ENCODE data around the gene HTRA3.

DNA sequence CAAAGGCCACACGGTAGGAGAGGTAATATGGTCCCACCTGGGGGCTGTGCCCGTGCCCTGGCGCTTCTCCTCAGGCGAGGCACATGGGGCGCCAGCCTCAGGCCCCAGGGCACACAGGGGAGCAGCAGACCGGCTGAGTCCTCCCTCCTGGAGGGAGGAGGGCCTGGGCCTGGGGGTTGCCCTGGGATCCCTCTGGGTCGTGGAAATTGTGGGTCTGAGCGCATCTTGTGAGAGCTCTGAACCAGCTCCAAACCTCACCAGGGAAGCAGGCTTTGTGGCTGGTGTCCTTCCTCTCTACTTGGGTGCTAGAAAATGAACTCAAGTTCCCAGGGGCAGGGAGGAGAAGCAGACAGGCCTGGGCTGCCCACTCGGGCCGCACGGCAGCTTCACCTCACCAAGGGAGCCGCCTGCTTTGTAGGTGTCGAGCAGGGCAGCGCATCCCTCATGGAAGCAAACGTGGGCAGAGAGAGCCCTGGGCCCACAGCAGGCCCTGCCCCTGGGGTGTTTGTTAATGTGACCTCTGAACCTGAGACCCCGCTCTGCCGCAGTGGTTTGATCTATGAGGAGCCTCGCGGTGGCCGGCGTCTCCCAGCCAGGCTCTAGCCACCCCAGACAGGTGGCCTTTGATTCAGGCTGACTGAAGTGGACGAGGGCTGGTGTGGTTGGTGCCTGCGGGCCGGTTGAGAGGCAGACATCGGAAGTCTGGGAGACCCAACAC lies 10.8 kb downstream of the HTRA3 start:
- TF ChIP-seq ZNF140 (tag by site-specific recombination; IDR thresholded peaks at IDR 0.05) (no peak), ZFP3 (tag by site-specific recombination; IDR thresholded peaks at IDR 0.05; ENCODE audit: low read depth) (no peak), ZNF654 (tag by site-specific recombination; IDR thresholded peaks at IDR 0.05; ENCODE audit: low read depth) (no peak), TCF7L2 (IDR thresholded peaks at IDR 0.05; ENCODE audit: borderline replicate concordance, low read depth, low read length) (no peak), ZFP37 (tag by site-specific recombination; IDR thresholded peaks at IDR 0.05) (no peak), ZNF639 (tag by site-specific recombination; IDR thresholded peaks at IDR 0.05) (no peak), ZNF558 (tag by site-specific recombination; IDR thresholded peaks at IDR 0.05) (no peak), ZNF274 (IDR thresholded peaks at IDR 0.05; ENCODE audit: low read length) (no peak), ZNF274 (tag by site-specific recombination; IDR thresholded peaks at IDR 0.05; ENCODE audit: borderline replicate concordance) (no peak), YY1 (tag by site-specific recombination; IDR thresholded peaks at IDR 0.05) (no peak), ZNF768 (tag by site-specific recombination; IDR thresholded peaks at IDR 0.05) (no peak)
- TF ChIP-seq, protein P1, sequence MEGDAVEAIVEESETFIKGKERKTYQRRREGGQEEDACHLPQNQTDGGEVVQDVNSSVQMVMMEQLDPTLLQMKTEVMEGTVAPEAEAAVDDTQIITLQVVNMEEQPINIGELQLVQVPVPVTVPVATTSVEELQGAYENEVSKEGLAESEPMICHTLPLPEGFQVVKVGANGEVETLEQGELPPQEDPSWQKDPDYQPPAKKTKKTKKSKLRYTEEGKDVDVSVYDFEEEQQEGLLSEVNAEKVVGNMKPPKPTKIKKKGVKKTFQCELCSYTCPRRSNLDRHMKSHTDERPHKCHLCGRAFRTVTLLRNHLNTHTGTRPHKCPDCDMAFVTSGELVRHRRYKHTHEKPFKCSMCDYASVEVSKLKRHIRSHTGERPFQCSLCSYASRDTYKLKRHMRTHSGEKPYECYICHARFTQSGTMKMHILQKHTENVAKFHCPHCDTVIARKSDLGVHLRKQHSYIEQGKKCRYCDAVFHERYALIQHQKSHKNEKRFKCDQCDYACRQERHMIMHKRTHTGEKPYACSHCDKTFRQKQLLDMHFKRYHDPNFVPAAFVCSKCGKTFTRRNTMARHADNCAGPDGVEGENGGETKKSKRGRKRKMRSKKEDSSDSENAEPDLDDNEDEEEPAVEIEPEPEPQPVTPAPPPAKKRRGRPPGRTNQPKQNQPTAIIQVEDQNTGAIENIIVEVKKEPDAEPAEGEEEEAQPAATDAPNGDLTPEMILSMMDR (tag by site-specific recombination; IDR thresholded peaks at IDR 0.05): no peak

Measured in HEK293 (cell line).